Transverse colon (tissue), 4 donors: ENCODE data around the gene IHH. TPM values are rescaled to one million over a fixed set of nuclear protein-coding genes. Genes with fewer than 3 reads are reported as not detected.

Source experiments
- DNase-seq: peaks from one replicate; pipeline ENCODE4 v3.0.0-alpha.2; 2019
- H3K27ac ChIP-seq, 4 donors: fragments of 200-600 bp; sonication (generic); 2 replicates each; pipeline ENCODE4 v1.5.1; 2016 to 2018; ENCODE audit warnings: inconsistent platforms in 4 of 4
- H3K27me3 ChIP-seq: fragments of 200-600 bp; sonication (generic); 2 replicates; pipeline ENCODE4 v1.5.1; 2017; ENCODE audit warnings: inconsistent platforms
- H3K36me3 ChIP-seq, 4 donors: fragments of 200-600 bp; sonication (generic); 2 replicates each; pipeline ENCODE4 v1.5.1; 2017 to 2019; ENCODE audit warnings: inconsistent platforms in 4 of 4
- H3K4me1 ChIP-seq, 4 donors: fragments of 200-600 bp; sonication (generic); 2 replicates each; pipeline ENCODE4 v1.5.1; 2017 to 2020; ENCODE audit warnings: inconsistent platforms in 4 of 4
- H3K4me3 ChIP-seq, 4 donors: fragments of 200-600 bp; sonication (generic); 1 replicate in 1 of 4; 2 replicates in 3 of 4; pipeline versions ENCODE4 v1.5.1 to v1.6.1; 2017 to 2019; ENCODE audit warnings: inconsistent platforms in 4 of 4
- H3K9me3 ChIP-seq, 2 donors: fragments of 200-600 bp; sonication (generic); 2 replicates each; pipeline ENCODE4 v1.5.1; 2017 to 2019; ENCODE audit warnings: inconsistent platforms in 2 of 2
- EP300 ChIP-seq: sonication (generic); formaldehyde crosslinking; IDR thresholded peaks from one replicate; pipeline ENCODE4 v1.6.1; 2017; ENCODE audit warnings: antibody characterized with exemption, low read depth
- POLR2A ChIP-seq: fragments of 450-650 bp; IDR thresholded peaks from one replicate; pipeline ENCODE4 v1.6.1; 2016; ENCODE audit warnings: antibody characterized with exemption, mild to moderate bottlenecking, moderate library complexity
- POLR2AphosphoS5 ChIP-seq, 3 donors: sonication (generic); formaldehyde crosslinking; IDR thresholded peaks; one replicate each; pipeline ENCODE4 v1.6.1; 2016; ENCODE audit warnings: antibody characterized with exemption in 3 of 3
- WGBS, 2 donors: methylation state at CpG; one replicate each; pipeline ENCODE4 v1.1.5; 2018; ENCODE audit warnings: low coverage in 1 of 2; 5-methylcytosine and 5-hydroxymethylcytosine counted together
- in situ Hi-C, 4 donors: fragments of 200-750 bp; cut with MboI; loops; one replicate each; pipeline versions ENCODE4 v1.15.0 to v1.15.1; 2017; ENCODE audit warnings: low sequenced_read_pairs in 3 of 4, low pct_ligation_motif_present in 1 of 4, low pct_unique_long_range_greater_than_20kb in 1 of 4
- intact Hi-C: fragments of 100-400 bp; cut with DNase I; formaldehyde crosslinking; loops from one replicate; pipeline ENCODE4 v1.15.1; 2023; ENCODE audit warnings: low total_unique reads
- total RNA-seq, 4 donors: library from RNA; depleted of rRNA; stranded (reverse); fragments of >200 nt; gene quantifications; one replicate each; pipeline ENCODE4 v1.1.0, GENCODE V29; 2016
- TF ChIP-seq, protein P1 (sequence below), 5 experiments: fragments of 200-600 bp in 3 of 5; fragments of 450-650 bp in 2 of 5; sonication (generic) in 3 of 5; IDR thresholded peaks; 1 replicate in 2 of 5; 2 replicates in 3 of 5; pipeline ENCODE4 v1.5.1; 2016 to 2017; ENCODE audit warnings: antibody characterized with exemption in 5 of 5, inconsistent platforms in 3 of 5, mild to moderate bottlenecking in 2 of 5, moderate library complexity in 1 of 5

Gene IHH
- total RNA-seq, 4 donors from 2014 or later, result 21.1 to 67.4 (median 65.5) TPM

DNA sequence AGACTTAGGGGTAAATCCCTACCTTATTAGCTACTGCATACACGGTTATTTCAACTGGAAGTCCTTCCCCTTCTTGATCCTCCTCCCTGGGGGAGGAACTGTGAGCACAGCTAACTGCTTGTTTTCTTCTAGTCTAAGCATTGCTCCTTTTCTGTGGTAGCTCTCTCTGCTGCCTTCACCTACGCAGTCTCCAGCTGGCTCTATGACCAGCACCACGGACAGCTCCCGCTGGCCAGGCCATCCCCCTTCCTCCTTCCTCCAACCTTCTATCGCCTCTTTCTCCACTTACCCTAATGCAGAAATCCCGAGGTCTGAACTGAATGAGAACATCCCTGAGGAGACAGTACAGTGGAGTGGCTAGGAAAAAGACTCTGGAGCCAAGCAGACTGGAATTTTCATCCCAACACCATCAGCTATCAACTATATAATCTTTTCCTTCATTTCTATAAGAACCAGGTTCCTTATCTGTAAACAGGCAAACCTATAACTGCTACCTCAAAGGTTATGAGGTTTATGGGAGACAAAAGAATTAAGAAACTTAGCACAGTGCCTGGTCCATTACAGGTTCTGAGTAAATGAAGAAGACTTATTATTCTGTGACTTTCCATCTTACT lies 14.7 kb downstream of the IHH start:
- no peak overlapping the region for H3K27ac ChIP-seq
- no peaks in the 10 kb centered on the region for H3K9me3 ChIP-seq
- no peaks in the 10 kb centered on the region for H3K36me3 ChIP-seq
- 7 to 8% methylated on average over 2 to 6 of the region's 6 CpGs for WGBS, 2 donors
- H3K4me1 ChIP-seq, result peaks cover 0 to 6% (median 0%) of the 10 kb centered on the region in 4 donors
- TF ChIP-seq POLR2A, result no peak
- H3K27me3 ChIP-seq, result peaks cover 78% of the 10 kb centered on the region
- H3K4me3 ChIP-seq, result no peak overlapping the region
- no peak for DNase-seq
- in situ Hi-C loops (loop anchor here in 2 of 4 donors (25.0 kb wide), 1 partner anchor 266 kb away; the partner anchor contains the start of gene PTPRN (in 2 of the 2)), intact Hi-C loops (no loop called here)

DNA sequence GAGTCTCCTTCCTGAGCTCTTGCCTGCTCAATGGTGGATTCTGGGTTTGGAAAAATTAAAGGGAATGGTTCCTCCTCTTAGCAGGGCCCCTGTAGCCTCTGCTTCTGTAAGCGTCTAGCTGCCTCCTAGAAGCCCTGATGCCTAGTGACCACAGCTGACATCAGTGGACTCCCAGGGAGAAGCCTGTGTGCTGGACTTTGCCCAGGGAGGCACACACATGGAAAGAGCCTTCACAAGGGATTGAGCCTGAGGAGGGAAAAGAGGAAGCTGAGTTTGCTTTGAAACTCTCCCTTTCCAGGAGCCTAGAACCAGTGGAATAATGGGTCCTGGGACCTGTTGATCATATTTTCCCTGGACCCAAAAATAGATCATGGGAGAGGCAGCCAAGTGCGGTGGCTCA lies 18.0 kb downstream of the IHH start:
- 68% methylated on average over 2 of the region's 2 CpGs; no CpG with 5 or more reads in 1 of the 2 donors for WGBS, 2 donors
- Histone ChIP-seq H3K27me3 (peaks cover 71% of the 10 kb centered on the region), H3K36me3 (no peaks in the 10 kb centered on the region), H3K27ac (no peak overlapping the region), H3K4me1 (peaks cover 0 to 9% (median 0%) of the 10 kb centered on the region in 4 donors), H3K4me3 (no peak overlapping the region), H3K9me3 (no peaks in the 10 kb centered on the region)
- intact Hi-C loops (no loop called here), in situ Hi-C loops (loop anchor here in 2 of 4 donors (25.0 kb wide), 1 partner anchor 270 kb away; the partner anchor contains the start of gene PTPRN (in 2 of the 2))
- peak; percentile 43 for DNase-seq
- TF ChIP-seq POLR2AphosphoS5 (IDR thresholded peaks at IDR 0.05), result no peak
- TF ChIP-seq, protein P1, sequence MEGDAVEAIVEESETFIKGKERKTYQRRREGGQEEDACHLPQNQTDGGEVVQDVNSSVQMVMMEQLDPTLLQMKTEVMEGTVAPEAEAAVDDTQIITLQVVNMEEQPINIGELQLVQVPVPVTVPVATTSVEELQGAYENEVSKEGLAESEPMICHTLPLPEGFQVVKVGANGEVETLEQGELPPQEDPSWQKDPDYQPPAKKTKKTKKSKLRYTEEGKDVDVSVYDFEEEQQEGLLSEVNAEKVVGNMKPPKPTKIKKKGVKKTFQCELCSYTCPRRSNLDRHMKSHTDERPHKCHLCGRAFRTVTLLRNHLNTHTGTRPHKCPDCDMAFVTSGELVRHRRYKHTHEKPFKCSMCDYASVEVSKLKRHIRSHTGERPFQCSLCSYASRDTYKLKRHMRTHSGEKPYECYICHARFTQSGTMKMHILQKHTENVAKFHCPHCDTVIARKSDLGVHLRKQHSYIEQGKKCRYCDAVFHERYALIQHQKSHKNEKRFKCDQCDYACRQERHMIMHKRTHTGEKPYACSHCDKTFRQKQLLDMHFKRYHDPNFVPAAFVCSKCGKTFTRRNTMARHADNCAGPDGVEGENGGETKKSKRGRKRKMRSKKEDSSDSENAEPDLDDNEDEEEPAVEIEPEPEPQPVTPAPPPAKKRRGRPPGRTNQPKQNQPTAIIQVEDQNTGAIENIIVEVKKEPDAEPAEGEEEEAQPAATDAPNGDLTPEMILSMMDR (IDR thresholded peaks at IDR 0.05), result no peak
- TF ChIP-seq EP300, result no peak
- no peak for TF ChIP-seq POLR2A

DNA sequence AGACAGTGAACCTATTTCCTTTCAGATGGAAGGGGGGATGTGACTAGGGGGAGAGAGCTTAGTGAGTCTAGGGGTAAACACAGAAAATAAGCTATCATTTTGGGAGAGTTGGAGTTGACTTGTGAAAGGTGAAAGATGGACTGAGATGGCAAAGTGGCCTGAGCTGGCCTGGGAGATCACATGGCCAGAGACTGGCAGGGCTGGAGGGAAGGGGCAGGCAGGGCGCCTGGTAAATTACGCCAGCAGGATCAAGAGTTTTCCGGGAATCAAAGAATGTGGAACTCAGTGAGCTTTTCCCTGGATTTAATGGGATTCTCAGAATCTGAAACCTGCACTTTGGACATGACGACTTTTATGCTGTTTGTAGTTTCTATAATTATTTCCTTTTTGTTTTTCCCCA lies 18.6 kb downstream of the IHH start:
- Histone ChIP-seq H3K27ac (no peak overlapping the region), H3K4me1 (peaks cover 0 to 9% (median 0%) of the 10 kb centered on the region in 4 donors), H3K4me3 (no peak overlapping the region), H3K9me3 (no peaks in the 10 kb centered on the region), H3K36me3 (no peaks in the 10 kb centered on the region), H3K27me3 (peaks cover 69% of the 10 kb centered on the region)
- 80 to 82% methylated on average over 4 of the region's 4 CpGs for whole genome bisulfite sequencing, 2 donors
- intact Hi-C loops (no loop called here), in situ Hi-C loops (loop anchor here in 2 of 4 donors (25.0 kb wide), 1 partner anchor 270 kb away; the partner anchor contains the start of gene PTPRN (in 2 of the 2))
- no peak for TF ChIP-seq POLR2AphosphoS5 (IDR thresholded peaks at IDR 0.05)
- TF ChIP-seq EP300, result no peak
- TF ChIP-seq POLR2A, result no peak
- TF ChIP-seq, protein P1 (IDR thresholded peaks at IDR 0.05), result no peak
- DNase-seq, result no peak

DNA sequence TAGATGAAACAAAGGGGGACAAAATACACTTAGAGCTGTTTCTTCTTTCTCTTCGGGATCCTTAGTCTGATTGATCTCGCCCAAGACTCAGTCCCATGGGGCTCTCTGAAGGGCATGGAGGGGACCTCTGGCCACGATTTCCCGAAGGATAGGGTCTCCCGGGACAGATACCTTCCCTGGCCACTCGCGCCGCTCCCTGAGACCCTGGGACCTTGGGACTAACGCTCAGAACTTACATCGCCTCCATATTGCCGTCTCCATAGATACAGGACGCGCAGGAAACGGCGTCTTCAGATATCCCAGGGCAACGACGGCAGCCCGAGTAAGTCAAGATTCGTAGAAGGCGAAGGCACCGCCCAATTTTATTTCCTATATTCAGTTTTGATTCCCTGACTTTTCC lies 19.5 kb downstream of the IHH start, which contains the start of gene CFAP65:
TSS of gene CFAP65 (minus strand) at position 265 of the 400 bp plus-strand sequence. CDS start 2,468 bp downstream, outside the sequence.
- no peak within 1 kb of the TSS for H3K27ac ChIP-seq
- DNase-seq, result peak; percentile 58

DNA sequence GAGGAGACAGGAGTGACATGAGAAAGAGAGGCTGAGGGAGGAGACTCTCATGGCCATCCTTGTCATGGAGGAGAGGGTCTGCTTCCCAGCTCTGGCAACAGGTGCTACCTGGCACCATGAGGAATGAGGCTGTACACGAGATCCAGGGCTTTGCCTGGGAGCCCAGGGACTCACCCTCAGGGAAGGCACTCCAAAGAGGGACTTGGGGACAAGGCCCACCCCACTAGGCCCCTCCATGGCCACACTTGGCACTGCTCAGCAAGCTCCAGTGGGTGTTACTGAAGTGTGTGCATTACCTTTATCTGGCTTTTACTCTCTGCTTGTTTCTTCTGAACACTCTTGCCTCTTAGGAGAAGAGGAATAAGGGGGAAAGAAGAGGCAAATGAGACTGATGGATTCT lies 22.1 kb downstream of the IHH start:
- Histone ChIP-seq H3K4me3 (no peak overlapping the region), H3K36me3 (no peaks in the 10 kb centered on the region), H3K27me3 (peaks cover 45% of the 10 kb centered on the region), H3K9me3 (no peaks in the 10 kb centered on the region), H3K4me1 (peaks cover 0 to 9% (median 0%) of the 10 kb centered on the region in 4 donors), H3K27ac (no peak overlapping the region)
- no peak for TF ChIP-seq EP300
- TF ChIP-seq POLR2A, result no peak
- TF ChIP-seq, protein P1 (IDR thresholded peaks at IDR 0.05), result no peak
- no peak for TF ChIP-seq POLR2AphosphoS5 (IDR thresholded peaks at IDR 0.05)
- DNase-seq, result no peak
- in situ Hi-C loops (loop anchor here in 2 of 4 donors (25.0 kb wide), 1 partner anchor 274 kb away; the partner anchor contains the start of gene PTPRN (in 2 of the 2)), intact Hi-C loops (no loop called here)
- 10% methylated on average over 1 of the region's 1 CpG; no CpG with 5 or more reads in 1 of the 2 donors for WGBS, 2 donors

More for the DNA sequence above, 19.5 kb downstream of the IHH start, which contains the start of gene CFAP65:
- H3K4me1 ChIP-seq, result peaks cover 0 to 9% (median 0%) of the 10 kb centered on the region in 4 donors
- WGBS, 2 donors, result 2 to 6% methylated on average over 4 to 21 of the region's 21 CpGs
- peak within 1 kb of the TSS in 1 of 4 donors; percentile 35 for H3K4me3 ChIP-seq
- peaks cover 62% of the 10 kb centered on the region for H3K27me3 ChIP-seq
- no peak for TF ChIP-seq POLR2AphosphoS5 (IDR thresholded peaks at IDR 0.05)
- no peak for TF ChIP-seq POLR2A
- no peak for TF ChIP-seq EP300
- no peaks in the 10 kb centered on the region for H3K36me3 ChIP-seq
- intact Hi-C loops, result no loop called here
- in situ Hi-C loops, result loop anchor here in 2 of 4 donors (25.0 kb wide), 1 partner anchor 271 kb away; the partner anchor contains the start of gene PTPRN (in 2 of the 2)
- H3K9me3 ChIP-seq, result no peaks in the 10 kb centered on the region
